GM18511 (cell line): ENCODE measurements around the gene SERBP1.

Experiments used
- ATAC-seq: cut with Tn5 transposase; IDR thresholded peaks from one replicate; pipeline ENCODE4 v1.9.1; 2021; ENCODE audit warnings: mild to moderate bottlenecking, moderate library complexity; ENCODE audit not compliant: unreplicated experiment

Gene SERBP1

DNA sequence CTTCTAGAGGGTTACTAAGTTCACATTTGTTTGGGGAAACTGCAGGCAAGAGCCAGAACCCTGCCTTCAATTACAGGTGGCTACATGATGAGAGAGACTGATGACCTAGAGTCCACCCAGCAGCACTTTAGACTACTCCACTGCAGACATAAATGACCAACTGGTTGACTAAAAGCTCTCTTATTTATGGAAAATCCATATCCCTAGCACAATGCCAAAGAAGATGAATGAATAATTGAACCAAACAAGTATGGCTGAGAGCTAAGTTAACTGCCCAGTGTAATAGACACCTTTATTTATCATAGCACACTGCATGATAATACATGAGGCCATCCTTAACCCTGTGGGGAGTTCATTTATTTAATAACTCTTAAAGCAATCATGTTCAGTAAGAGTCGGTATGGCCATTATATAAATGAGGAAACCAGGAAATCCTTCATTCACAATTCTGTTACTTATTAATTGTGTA lies 62.1 kb downstream of the SERBP1 start:
- ATAC-seq, result no peak

DNA sequence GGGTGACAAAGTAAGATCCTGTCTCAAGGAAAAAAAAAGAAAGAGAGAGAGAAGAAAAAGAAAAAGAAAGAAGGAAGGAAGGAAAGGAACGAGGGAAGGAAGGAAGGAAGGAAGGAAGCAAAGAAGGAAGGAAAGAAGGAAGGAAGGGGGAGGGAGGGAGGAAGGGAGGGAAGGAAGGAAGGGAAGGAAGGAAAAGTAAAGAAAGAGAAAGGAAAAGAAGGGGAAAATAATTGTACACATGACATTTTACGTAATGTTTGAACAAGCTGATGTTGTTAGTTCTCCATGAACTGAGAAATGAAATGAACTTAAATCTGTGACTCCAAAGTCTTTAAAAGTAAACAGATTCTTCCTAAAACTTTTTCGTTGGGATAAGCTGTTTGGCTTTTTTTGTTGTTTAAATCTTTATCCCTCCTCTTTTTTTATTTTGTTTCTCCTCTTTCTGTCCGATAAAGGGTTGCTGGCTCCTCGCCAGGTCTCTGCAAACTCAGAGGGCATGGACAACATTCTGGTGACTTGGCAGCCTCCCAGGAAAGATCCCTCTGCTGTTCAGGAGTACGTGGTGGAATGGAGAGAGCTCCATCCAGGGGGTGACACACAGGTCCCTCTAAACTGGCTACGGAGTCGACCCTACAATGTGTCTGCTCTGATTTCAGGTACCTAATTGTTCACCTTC lies 62.7 kb downstream of the SERBP1 start:
- no peak for ATAC-seq

DNA sequence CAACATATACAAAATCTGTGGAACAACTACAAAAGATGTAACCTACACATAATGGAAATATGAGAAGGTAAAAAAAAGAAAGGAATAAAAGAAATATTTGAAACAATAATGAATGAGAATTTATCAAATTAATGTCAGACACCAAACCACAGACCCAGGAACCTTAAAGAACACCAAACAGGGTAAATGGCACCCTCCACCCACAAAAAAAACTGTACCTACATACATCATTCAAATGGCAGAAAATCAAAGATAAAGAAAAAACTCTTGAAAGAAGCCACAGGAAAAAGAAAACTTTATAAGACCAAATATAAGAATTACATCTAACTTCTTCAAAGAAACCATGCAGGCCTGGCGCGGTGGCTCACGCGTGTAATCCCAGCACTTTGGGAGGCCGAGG lies 68.6 kb downstream of the SERBP1 start:
- ATAC-seq, result no peak

DNA sequence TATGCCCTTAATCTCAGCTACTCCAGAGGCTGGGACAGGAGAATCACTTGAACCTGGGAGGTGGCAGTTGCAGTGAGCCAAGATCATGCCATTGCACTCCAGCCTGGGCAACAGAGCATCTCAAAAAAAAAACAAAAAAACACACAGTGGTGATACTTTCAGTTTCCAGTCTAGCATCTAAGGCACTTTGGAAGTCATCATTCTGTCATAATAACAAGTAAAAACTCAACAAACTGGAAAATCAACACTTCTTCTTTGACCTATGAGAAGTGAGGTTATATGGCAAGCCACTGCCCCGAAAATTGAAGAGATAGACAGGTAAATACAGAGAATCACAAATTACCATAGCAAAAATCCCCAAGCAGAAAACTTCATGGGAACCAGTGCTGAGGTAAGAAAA lies 70.6 kb downstream of the SERBP1 start:
- ATAC-seq, result no peak
